ENCODE data around the gene LHX5.
A peak's percentile ranks its signal among the peaks of the same experiment; 100 is the strongest.

LHX5 gene

GRCh38 chr12:113475451-113476175 is 3.9 kb upstream of the LHX5 start:
- Mint-ChIP-seq H3K27me3 (peaks cover 88% of the 10 kb centered on the region), H3K4me3 (no peak overlapping the region), H3K4me1 (peaks cover 18% of the 10 kb centered on the region), H3K27ac (ENCODE audit: low read depth) (no peak overlapping the region), H3K9me3 (no peaks in the 10 kb centered on the region), H3K36me3 (ENCODE audit: insufficient read depth) (peaks cover 3% of the 10 kb centered on the region)
- no peak for ATAC-seq (replicated peaks; ENCODE audit: extremely low read depth, poor library complexity, severe bottlenecking)
- no peak for DNase-seq (ENCODE audit: low spot score in 2 of 2)

DNA sequence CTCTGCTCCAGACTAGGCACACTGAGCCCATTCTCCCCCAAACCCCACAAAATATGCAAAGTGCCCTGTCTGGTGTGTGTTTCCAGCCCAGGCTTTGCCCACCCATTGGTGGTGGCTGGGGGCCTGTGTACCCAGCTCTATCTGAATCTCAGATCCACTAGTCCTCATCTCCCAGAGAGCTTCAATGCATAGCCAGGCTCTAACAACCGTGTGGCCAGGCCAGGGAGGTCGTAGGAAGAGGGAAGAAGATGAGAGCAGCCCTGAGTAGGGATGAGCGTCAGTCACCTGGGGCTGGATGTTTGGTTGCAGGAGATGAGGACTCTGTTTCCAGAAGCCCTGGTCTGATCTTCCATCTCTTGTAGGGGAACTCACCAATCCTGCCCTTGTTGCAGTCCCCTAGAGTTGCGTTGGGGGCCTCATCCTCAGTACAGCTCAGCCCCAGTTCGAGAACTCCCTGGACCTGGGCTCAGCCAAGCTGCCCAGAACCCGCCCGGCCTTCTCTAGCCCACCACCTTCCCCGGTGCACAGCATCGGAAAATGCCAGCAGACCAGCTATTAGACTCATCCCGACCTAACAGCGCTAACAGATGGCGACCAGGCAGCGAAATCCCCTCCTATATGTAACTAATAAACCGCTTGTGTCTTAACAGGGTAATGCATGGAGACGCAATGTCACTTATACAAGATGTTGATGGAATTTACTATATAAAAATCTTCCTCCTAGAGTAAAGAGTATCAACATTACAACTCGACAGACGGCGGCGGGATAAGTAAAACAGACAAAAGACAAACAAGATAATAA is 3.2 kb upstream of the LHX5 start:
- no peaks in the 10 kb centered on the region for H3K9me3 Mint-ChIP-seq
- H3K4me1 Mint-ChIP-seq = peaks cover 13% of the 10 kb centered on the region
- H3K27ac Mint-ChIP-seq (ENCODE audit: low read depth) = no peak overlapping the region
- H3K27me3 Mint-ChIP-seq = peaks cover 88% of the 10 kb centered on the region
- no peak for ATAC-seq (replicated peaks; ENCODE audit: extremely low read depth, poor library complexity, severe bottlenecking)
- DNase-seq (ENCODE audit: low spot score in 2 of 2) = no peak
- peaks cover 2% of the 10 kb centered on the region for H3K36me3 Mint-ChIP-seq (ENCODE audit: insufficient read depth)
- peak overlapping the region; percentile 44 for H3K4me3 Mint-ChIP-seq

- Mint-ChIP-seq H3K27me3 (peaks cover 88% of the 10 kb centered on the region), H3K4me1 (peaks cover 13% of the 10 kb centered on the region), H3K9me3 (no peaks in the 10 kb centered on the region), H3K27ac (ENCODE audit: low read depth) (no peak overlapping the region), H3K4me3 (peak overlapping the region; percentile 44), H3K36me3 (ENCODE audit: insufficient read depth) (no peaks in the 10 kb centered on the region)
- ATAC-seq (replicated peaks; ENCODE audit: extremely low read depth, poor library complexity, severe bottlenecking) (no peak), DNase-seq (ENCODE audit: low spot score in 2 of 2) (no peak)
Observed at GRCh38 chr12:113473942-113474341, 2.3 kb upstream of the LHX5 start.

DNA sequence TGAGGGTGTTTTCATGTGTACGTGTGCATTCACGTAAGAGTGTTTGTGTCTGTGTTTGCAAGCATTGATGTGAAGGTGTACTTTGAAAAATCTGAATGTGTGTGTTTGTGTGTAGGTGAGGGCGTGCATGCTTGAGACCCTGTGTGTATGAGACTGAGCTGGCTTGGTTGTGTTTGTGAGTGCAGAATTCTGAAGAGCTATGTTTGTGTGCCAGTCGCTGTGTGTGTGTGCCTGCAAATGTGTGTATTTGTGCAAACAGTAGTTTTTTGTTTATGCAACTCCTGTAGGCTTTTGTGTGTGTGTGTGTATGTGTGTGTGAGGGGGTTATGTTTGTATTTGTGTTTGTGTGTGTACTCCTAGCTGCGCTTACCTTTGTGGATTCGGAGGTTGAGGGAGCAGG is 1.7 kb upstream of the LHX5 start:
- H3K4me3 Mint-ChIP-seq = no peak overlapping the region
- no peak overlapping the region for H3K27ac Mint-ChIP-seq (ENCODE audit: low read depth)
- H3K27me3 Mint-ChIP-seq = peaks cover 88% of the 10 kb centered on the region
- DNase-seq (ENCODE audit: low spot score in 2 of 2) (no peak), ATAC-seq (replicated peaks; ENCODE audit: extremely low read depth, poor library complexity, severe bottlenecking) (no peak)
- H3K4me1 Mint-ChIP-seq = peaks cover 13% of the 10 kb centered on the region
- no peaks in the 10 kb centered on the region for H3K36me3 Mint-ChIP-seq (ENCODE audit: insufficient read depth)
- H3K9me3 Mint-ChIP-seq = no peaks in the 10 kb centered on the region

DNA sequence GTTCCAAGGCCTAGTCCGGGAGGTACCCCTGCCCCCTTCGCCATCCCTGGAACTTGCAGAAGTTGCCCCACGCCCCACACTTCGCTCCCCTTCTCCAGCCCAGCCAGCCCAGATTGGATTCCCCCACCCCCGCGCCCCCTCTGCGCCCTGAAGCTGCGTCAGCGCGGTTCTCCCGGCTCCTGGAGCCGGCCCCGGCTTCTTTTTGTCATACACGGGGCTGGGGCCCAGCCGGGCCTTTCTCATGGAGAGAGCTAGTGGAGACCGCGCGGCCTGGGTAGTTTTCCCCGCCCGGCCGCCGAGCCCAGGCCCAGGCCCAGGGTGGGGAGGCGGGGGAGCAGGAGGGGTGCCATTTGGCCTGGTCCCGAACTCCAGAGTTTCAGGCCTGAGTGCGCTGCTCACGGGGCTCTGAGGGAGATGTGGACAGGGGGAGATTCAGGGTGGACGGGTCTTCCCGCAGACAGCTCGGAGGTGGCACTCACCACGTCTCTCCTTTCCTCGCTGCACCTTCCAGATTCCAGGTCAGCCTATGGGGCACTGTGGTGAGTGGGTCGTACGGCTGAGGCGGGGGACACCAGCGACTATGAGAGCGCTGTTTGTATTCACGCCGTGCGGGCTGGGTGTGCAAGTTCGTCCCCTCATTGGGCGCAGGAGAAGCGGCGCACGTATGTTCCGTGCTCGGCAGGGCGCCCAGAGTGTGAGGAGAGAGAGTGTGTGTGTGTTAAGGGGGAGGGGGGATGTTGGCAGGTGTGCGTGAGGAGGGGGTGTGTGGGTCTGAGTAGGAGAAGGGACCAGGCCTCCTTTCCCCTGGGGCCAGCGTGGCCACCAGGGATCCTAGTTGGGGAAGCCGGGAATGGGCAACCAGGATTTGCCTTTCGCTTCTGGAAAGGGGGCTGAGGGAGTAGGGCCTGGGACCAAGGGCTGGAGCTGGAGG is 785 bp upstream of the LHX5 start:
- H3K9me3 Mint-ChIP-seq = no peaks in the 10 kb centered on the region
- H3K36me3 Mint-ChIP-seq (ENCODE audit: insufficient read depth) = no peaks in the 10 kb centered on the region
- no peak overlapping the region for H3K27ac Mint-ChIP-seq (ENCODE audit: low read depth)
- no peak for ATAC-seq (replicated peaks; ENCODE audit: extremely low read depth, poor library complexity, severe bottlenecking)
- no peak overlapping the region for H3K4me3 Mint-ChIP-seq
- H3K4me1 Mint-ChIP-seq = peaks cover 13% of the 10 kb centered on the region
- DNase-seq (ENCODE audit: low spot score in 2 of 2) = no peak
- peaks cover 86% of the 10 kb centered on the region for H3K27me3 Mint-ChIP-seq

GRCh38 chr12:113470871-113471618 is 626 bp downstream of the LHX5 start:
- Mint-ChIP-seq H3K4me3 (no peak overlapping the region), H3K9me3 (no peaks in the 10 kb centered on the region), H3K27ac (ENCODE audit: low read depth) (no peak overlapping the region), H3K27me3 (peaks cover 94% of the 10 kb centered on the region), H3K36me3 (ENCODE audit: insufficient read depth) (no peaks in the 10 kb centered on the region), H3K4me1 (peaks cover 14% of the 10 kb centered on the region)
- ATAC-seq (replicated peaks; ENCODE audit: extremely low read depth, poor library complexity, severe bottlenecking) = no peak
- DNase-seq (ENCODE audit: low spot score in 2 of 2) = no peak

DNA sequence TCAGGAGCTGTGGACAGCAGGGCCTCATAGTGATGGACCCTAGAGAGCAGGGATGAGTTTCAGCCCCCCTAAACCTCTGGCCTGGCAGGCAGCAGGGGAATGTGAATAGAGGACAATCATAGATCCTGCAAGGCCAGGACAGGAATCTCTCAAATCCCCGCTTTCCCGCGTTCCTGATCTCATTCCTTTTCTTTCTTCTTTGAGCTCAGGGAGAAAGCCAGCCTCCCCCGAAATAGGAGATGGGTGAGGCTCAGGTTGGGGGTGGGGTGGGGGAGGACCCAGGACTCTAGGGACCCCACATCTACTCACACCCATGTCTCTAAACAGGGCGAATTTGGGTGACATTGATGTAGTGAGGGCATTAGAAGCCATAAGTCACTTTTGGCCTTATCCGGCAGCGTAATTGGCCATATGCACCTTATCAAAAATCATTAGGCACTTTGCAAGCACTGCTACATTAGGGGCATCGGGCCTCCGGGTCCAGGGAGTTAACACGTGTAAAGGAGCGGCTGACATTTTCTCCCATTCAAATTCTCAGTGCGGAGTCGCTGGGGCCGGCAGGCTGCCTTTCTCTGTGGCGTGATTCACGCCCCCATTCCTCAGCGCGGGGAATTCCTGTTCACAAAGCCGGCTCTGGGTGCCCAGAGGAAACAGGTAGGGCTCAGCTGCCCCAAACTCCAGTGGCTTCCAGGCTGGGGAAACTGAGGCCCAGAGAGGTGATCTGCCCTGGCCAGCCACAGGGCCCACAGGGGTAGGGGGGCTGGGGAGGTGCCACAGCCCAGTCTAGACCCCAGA is 1.5 kb downstream of the LHX5 start:
- ATAC-seq (replicated peaks; ENCODE audit: extremely low read depth, poor library complexity, severe bottlenecking) (no peak), DNase-seq (ENCODE audit: low spot score in 2 of 2) (no peak)
- Mint-ChIP-seq H3K27ac (ENCODE audit: low read depth) (no peak overlapping the region), H3K4me3 (no peak overlapping the region), H3K9me3 (no peaks in the 10 kb centered on the region), H3K27me3 (peaks cover 92% of the 10 kb centered on the region), H3K36me3 (ENCODE audit: insufficient read depth) (no peaks in the 10 kb centered on the region), H3K4me1 (peaks cover 14% of the 10 kb centered on the region)

DNA sequence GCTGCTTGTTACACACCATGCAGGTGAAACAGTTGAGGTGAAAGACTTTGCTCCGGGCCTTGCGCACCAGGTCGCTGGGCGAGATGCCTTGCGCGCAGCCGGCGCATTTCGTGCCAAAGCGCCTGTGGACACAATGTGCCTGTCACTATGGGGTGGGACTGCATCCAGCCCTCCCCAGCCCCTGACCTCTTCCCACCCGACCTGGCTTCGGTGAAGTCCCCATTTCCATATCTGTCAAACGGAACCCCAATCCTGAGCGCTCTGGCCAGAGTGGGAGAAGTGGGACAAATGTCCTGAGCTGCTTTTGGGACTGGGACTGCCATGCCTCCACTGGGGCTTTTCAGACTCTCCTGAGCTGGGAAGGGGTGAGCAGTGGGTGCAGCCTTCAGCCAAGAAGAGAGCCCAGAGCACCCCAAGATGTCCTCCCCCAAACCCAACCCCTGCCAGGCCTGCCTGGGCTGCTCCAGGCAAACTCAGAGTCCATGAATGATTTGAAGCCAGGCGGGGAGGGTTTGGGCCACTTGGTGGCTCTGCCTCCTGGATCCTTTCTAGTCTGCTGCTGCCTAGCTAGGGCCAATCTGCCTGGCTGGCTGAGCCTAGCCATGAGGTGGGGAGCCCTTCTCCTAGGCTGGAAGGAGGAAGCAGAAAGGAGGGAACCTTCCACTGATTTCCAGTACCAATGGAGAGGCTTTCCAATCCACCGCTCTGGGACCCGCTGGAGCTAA is 2.3 kb downstream of the LHX5 start:
- Mint-ChIP-seq H3K9me3 (no peaks in the 10 kb centered on the region), H3K27ac (ENCODE audit: low read depth) (no peak overlapping the region), H3K27me3 (peaks cover 92% of the 10 kb centered on the region), H3K36me3 (ENCODE audit: insufficient read depth) (no peaks in the 10 kb centered on the region), H3K4me3 (no peak overlapping the region), H3K4me1 (peaks cover 9% of the 10 kb centered on the region)
- DNase-seq (ENCODE audit: low spot score in 2 of 2) (no peak), ATAC-seq (replicated peaks; ENCODE audit: extremely low read depth, poor library complexity, severe bottlenecking) (no peak)

GRCh38 chr12:113468365-113469223 is 3.1 kb downstream of the LHX5 start:
- no peak for ATAC-seq (replicated peaks; ENCODE audit: extremely low read depth, poor library complexity, severe bottlenecking)
- Mint-ChIP-seq H3K27ac (ENCODE audit: low read depth) (no peak overlapping the region), H3K36me3 (ENCODE audit: insufficient read depth) (no peaks in the 10 kb centered on the region), H3K27me3 (peaks cover 92% of the 10 kb centered on the region), H3K4me1 (peaks cover 11% of the 10 kb centered on the region), H3K4me3 (no peak overlapping the region), H3K9me3 (no peaks in the 10 kb centered on the region)
- DNase-seq (ENCODE audit: low spot score in 2 of 2) = no peak

- ATAC-seq (replicated peaks; ENCODE audit: extremely low read depth, poor library complexity, severe bottlenecking) (no peak), DNase-seq (ENCODE audit: low spot score in 2 of 2) (no peak)
- Mint-ChIP-seq H3K36me3 (ENCODE audit: insufficient read depth) (no peaks in the 10 kb centered on the region), H3K27me3 (peaks cover 92% of the 10 kb centered on the region), H3K9me3 (no peaks in the 10 kb centered on the region), H3K4me1 (peaks cover 16% of the 10 kb centered on the region), H3K4me3 (no peak overlapping the region), H3K27ac (ENCODE audit: low read depth) (no peak overlapping the region)
Observed at GRCh38 chr12:113467502-113468364, 3.9 kb downstream of the LHX5 start.
